ENCODE data around the gene GCNT4.

The GCNT4 gene

DNA sequence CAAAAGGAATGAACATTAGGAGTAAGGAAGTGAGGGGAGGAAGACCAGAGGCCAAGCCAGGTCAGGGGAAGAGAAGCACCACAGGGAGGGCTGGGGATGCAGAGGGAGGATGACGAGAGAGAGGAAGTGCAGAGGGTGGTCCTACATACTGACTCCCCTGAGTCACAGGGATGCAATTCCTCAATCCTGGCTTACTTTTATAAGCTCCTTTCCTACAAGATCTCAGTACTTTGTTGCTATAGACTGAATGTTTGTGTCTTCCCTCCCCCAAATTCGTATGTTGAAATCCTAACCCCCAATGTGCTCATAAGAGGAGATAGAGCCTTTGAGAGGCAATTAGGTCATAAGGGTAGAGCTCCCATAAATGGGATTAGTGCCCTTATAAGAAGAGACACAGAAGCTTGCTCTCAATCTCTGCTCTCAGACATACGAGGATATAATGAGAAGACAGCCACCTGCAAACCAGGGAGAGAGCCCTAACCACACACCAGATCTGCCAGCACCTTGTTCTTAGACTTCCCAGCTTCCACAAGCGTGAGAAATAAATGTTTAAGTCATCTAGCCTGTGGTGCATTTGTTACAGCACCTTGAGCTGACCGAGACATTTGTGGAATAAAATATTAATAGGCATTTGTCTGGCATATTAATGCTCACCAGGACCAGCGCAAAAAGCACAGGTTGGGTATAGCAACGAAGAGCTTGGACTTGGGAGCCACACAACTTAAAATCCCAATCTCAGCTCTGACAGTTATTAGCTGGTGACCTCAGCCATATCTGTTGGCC lies 33.4 kb downstream of the GCNT4 start:
- no peak for DNase-seq (ENCODE audit: low read depth in 3 of 3)

DNA sequence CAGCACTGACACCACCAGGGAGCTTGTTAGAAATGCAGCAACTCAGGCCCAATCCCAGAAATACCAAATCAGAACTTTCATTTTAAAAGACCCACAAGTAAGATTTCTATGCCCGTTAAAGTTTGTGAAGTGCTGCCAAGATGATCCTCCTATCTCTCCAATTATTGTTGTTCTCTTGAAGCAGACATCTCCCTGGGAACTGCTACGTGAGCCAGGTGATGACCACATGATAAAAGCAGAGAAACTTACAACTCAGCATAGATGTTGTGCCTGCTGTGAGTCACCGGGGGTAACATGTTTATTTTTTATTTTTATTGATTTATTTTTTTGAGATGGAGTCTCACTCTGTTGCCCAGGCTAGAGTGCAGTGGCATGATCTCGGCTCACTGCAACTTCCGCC lies 34.4 kb downstream of the GCNT4 start:
- no peak for DNase-seq (ENCODE audit: low read depth in 3 of 3)

DNA sequence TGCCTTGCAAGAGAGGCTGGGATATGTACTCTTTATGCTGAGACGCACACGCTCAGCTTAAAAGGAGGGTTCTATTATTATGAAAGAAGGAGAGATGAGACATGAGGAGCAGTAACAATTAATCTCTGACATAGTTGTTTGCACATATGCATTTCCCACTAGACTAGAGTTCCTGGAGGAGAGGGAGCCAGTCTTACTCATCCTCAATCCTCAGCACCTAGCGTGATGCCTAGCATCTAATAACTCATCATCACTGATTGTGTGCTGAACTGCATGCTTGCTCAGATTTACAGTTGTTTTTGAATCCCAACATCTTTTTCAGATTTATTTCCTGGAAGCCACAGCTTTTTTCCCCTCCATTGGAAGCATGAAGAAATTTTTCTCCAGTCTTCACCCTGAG lies 35.5 kb downstream of the GCNT4 start:
- no peak for DNase-seq (ENCODE audit: low read depth in 3 of 3)

DNA sequence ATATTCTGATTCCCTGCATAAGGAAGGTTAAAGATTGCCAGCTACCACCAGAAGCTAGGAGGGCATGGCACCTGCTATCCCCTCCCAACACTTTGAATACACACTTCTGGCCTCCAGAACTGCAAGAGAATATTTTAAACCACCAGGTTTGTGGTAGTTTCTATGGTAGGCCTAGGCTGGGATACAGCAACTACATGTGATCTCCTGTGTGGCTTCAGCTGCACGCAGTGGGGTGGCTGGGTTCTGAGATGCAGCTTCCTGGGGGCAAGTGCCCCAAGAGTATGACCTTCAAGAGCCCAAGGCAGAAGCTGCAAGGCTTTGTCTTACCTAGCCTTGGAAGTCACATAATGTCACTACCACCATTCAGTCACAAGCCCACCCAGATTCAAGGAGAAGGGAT lies 39.6 kb downstream of the GCNT4 start:
- no peak for DNase-seq (ENCODE audit: low read depth in 3 of 3)

DNA sequence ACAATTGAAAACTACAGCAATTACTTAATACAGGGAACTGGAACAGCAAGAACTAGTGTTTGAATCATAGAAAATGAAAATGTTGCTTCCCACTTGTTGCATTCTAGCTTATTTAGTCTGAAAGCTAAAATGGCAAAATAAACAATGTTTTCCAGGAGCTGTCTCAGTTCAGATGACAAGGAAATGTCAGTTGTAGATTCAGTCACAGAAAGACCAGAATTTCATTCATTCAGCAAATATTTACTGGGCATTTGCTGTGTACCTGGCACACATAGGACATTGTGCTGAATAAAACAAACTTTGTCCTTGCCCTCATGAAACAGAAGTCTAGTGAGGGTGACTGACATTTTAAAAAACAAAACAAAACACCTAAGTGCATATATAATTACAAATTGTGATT lies 41.5 kb downstream of the GCNT4 start:
- no peak for DNase-seq (ENCODE audit: low read depth in 3 of 3)

DNA sequence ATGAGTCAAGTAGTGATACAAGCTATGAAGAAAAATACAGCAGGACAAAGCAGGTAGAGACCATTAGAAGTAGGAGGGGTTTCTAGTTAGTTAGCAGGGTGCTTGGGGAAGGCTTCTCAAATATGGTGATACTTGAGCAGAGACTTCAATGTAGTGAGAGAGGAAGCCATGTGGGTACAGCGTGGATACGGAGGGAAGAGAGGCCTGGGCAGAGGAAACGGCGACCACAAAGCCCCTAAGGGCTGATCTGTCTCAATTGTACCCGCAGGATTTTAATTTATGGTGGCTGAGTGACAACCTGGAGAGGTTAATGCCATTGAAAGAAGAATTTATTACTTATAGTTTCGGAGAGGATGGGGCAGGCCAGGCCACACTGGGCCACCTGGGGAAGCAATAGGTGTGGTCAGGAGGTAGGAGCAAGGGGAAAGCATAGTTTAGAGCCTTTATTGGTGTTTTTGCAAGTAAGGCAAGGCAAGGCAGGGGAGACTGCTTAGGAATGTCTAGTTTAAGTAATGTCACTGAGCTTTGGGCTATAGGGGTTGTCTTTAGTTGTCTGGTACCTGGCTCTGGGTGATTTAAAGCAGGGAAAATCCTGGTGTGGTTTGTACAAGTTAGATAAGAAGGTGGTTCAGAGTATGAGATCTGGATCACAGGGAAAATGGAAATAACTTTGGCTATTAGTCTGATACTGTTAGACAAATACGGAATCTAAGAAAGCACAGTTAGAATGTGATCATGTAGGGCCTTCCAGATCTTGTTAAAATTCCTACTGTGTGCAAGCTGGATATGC lies 42.6 kb downstream of the GCNT4 start:
- DNase-seq (ENCODE audit: low read depth in 3 of 3), result no peak

DNA sequence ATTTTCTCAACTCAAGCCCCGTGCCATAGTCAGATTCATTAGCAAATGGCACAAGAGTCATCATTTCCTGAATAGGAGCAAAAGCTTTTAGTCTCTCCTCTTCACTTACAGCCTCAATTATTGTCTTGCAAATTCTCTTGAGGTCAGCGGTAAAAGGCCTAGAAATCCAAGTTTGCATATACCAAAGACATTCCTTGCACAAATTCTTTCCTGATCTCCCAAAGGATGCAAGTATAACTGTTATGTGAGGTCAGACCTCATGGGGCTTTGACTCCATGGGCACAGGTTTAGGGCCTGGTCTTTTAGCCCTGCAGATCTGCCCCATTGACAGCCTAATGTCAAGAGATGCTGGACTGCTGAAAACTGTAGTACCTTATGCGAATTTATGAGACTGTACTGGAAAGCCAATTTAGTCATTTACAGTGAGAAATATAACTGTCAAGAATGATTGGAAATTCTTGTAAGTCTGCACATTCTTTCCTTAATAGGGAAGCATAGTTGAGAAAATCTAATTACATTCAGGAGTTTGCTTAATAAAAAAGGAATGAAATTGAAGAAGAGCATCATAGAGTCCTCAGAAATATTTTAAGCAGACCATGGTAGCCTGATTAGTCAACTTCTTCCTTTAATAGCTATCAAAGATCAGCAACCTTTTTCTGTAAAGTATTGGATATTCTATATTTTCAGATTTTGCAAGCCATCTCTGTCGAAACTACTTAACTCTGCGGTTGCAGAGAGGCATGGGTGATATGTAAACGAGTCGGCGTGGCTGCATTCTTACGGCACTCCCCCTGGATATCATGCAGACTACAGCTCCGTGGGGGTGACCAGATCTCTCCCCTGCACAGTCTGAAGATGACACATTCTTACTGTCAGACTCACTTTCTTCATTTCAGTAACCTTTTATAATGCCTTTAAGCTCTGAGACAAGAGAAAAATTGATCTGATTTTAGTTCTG lies 45.2 kb downstream of the GCNT4 start:
- no peak for DNase-seq (ENCODE audit: low read depth in 3 of 3)

DNA sequence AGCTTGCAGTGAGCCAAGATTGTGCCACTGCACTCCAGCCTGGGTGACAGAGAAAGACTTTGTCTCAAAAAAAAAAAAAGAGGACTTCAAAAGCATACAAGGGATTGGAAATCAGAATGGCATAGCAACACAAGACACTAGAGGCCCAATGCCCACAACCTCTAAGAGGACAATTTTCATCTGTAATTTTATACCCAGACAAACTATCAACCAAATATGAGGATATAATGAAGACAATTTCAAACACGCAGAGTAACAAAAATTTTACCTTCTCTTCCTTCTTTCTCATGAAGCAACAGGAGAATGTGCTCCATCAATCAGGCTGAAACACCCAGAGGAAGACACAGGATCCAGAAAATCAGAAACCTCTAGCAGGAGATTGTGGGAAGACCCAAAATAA lies 46.8 kb downstream of the GCNT4 start:
- DNase-seq (ENCODE audit: low read depth in 3 of 3), result no peak
